GM18867 (cell line): ENCODE measurements around the gene FAM136A.
A peak's percentile ranks its signal among the peaks of the same experiment; 100 is the strongest.
"Not testable (repeated sequence)": the region's sequence is repeated elsewhere in the genome, so short reads cannot be mapped to it uniquely, and the experiment has no call there.

Source experiments
- ATAC-seq: cut with Tn5 transposase; IDR thresholded peaks from one replicate; pipeline ENCODE4 v1.9.1; 2021; ENCODE audit warnings: mild to moderate bottlenecking, moderate library complexity; ENCODE audit not compliant: unreplicated experiment

The FAM136A gene

DNA sequence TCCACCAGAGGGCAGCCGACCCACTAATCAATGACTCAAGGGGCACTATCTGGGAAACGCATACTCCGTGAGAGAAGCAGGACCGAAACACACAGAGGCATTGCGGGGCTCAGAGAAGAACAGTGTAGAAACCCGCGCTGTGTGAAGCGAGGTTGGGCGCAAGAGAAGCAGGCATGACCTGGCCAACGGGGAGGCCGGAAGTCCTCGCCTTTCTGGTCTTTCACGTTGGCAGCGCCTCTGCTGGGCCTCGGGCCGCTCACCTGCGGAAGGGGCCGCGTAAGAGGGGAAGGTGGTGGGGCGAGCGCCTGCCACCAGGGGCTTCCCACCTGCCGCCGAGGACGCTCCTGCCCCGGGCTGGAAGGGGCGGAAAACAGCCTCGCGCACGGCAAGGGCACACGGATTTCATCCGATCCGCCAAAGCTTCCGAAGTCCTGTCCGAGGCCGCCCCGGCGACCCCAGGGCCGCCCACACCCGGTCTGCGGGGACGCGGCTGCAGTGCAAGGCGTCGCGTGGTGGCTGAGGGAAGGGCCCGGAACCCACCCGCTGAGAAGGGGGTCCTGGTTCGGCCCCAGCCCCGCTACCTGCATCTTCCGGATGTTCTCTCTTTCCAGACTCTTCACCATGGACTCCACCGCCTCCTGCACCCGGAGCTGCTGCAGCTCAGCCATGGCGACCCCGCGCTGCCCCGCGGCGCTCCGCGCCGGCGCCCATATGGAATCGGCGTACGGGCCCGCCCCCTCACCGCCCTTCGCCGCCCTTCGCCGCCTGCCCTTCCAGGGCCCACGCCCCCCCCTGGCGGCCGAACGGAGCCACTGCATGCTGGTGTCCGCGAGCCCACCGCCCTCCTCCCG, at the start of gene FAM136A:
TSS of gene FAM136A (minus strand) at position 724 of the 851 bp plus-strand sequence. CDS start at position 668, 56 bp downstream.
- ATAC-seq, result peak; percentile 76

DNA sequence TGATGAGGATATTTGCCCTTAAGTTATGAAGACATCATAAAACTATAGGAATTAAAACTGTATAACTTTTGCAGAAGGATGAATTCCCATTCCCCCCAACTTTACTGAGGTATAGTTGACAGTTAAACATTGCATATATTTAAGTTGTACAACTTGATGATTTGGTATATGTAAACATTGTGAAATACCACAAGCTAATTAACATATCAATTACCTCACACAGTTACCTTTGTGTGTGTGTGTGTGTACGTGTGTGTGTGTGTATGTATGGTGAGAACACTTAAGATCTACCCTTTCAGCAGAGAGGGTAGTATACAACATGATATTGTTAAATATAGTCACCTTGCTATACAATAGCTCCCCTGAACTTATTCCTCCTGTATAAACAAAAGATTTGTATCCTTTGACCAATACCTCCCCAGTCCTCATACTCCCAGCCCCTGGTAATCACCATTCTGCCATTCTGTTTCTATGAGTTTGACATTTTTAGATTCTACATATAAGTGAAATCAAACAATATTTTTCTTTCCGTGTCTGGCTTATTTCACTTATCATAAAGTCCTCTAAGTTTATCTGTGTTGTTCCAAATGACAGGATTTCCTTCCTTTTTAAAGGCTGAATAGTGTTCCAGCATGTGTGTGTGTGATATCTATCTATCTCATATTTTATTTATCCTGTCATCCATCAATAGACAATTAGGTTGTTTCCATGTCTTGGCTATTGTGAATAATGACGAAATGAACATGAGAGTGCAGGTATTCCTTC, 48.2 kb upstream of the FAM136A start:
- no peak for ATAC-seq

DNA sequence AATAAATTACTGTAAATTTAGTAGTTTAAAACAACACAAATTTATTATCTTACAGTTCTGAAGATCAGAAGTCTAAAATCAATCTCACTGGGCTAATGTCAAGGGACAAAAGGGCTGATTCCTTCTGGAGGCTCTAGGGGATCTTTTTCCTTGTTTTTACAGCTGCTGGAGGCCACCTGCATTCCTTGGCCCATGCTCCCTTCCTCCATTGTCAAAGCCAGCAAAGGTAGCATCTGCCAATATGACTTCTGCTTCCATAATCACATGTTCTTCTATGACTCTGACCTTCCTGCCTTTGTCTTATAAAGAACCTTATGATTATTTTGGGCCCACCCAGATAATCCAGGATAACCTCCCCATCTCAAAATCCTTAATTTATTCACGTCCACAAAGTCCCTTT, 46.0 kb upstream of the FAM136A start:
- ATAC-seq, result no peak

DNA sequence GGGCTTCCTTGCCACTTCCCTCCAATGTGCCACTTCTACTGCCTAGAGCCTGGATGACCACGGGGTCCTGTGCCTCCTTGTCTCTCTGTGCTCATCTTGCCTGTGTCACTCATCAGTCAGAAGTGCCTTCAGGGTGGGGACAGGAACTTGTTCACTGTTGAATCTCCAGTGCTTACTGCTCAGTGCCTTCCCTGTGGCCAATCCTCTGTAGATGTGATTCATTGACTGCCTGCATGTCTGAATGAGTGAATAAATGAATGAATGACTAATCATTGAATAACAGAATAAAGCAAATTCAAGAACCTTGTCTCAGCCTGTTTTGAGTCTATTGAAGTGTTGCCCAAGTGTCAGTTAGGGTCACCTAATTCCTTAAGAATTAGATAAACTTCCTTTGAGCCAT, 42.3 kb upstream of the FAM136A start:
- no peak for ATAC-seq

DNA sequence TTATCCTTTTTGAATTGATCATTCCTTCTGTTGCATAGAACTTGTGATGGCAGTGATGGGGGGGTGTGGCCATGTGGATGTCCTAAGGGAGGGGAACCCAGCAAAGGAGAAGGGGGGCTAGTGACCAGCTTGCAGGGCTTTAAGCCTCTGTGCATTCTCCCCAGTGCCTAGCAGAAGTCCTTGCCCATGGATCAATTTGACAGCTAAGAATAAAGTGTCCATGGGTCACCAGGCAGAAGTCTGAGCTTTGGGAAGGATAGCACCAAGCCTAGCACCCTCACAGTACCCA, 39.6 kb upstream of the FAM136A start:
- ATAC-seq, result no peak

DNA sequence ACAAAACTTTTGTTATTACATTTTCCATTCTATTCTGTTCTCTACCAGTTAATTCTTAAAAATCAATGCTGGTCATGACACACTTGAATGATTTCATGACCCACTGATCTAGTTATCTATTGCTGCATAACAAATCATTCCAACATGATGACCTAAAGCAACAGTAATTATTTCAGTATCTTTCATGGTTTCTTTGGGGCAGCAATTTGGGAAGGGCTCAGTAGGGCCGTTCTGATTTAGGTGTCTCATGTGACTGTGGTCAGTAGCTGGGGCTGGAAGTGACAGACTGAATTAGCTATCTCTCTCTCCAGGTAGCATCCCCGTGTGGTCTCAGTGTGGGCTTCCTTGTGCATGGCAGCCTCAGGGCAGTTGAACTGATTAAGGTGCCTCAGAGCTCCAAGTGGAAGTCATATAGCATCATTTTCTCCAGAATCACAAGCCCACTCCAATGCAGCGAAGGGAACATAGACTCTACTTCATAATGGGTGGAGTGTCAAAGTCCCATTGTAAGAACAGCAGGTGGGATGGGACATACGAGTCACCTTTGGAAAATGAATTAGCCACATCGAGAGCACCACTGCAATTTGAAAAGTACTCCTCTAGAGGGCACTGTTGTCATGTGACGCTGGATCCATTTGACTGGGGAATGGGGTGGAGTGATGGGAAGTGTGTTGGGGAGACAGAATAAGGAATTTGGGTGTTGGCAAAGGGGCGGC, 39.1 kb upstream of the FAM136A start:
- ATAC-seq, result no peak

DNA sequence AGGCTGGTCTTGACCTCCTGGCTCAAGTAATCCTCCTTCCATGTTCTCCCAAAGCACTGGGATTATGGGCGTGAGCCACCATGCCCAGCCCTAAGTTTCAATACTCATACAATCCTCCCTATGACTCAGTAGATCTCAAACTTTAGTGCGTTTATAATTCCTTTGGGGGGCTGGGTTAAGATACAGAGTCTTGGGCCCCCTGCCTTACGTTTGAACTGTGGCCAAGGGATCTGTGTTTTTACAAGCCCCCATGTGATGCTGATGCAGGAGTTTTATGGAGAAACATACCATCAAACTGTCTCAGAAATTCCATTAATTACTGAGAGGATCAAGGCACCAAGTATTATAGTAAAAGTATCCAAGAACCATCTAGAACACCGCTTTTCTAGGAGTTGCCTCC, 38.2 kb upstream of the FAM136A start:
- ATAC-seq, result no peak

DNA sequence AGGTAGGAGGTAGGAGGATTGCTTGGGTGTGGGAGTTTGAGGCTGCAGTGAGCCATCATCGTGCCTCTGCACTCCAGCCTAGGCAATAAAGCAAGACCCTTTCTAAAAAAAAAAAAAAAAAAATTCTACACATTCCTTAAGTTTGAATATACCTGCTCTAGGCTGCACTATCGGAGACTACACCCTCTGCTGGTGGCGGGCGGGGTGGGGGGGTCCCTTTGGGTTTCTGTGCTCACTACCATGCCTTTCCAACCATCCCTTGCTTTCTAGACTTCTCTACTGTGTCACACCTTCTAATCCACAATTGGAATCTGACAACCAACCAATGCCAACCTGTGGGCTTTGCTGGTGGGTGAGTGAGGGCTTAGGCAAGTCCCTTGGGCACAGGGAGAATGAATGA, 34.7 kb upstream of the FAM136A start:
- ATAC-seq, result no peak

DNA sequence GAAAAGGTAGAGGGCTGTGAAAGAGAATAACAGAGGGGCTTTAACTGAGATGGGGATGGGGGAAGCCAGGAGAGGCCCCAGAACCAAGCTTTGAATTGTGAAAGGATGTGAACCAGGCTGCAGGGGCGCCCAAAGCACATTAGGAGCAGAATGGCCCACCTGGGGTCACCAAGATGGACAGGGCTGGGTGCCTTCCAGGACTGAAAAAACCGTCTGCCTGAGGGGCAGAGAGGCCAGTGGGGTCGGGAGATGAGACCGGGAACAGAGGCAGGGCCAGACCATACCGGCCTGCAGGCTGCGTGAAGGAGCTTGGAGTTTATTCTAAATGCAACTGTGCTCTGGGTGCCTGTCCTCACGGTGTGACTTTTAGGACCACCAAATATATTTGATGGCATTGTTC, 29.1 kb upstream of the FAM136A start:
- no peak for ATAC-seq

DNA sequence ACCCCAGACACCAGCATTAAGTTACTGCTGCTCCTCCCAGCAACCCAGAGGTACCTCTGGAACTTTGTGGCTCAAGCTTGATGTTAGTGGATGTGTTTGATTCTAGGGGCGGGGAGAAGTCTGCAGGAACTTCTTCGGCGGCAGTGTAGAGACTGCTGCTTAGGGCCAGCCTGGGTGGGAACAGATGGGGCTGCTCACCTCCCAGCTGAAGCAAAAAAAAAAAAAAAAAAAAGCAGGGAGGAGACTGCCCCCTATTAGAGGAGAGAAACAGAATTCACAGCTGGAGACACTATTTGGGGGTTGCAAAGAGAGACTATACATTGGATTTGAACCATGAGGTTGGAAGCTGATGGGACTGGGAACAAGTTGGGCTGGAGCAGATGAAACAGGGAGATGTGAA, 28.6 kb upstream of the FAM136A start:
- no peak for ATAC-seq

DNA sequence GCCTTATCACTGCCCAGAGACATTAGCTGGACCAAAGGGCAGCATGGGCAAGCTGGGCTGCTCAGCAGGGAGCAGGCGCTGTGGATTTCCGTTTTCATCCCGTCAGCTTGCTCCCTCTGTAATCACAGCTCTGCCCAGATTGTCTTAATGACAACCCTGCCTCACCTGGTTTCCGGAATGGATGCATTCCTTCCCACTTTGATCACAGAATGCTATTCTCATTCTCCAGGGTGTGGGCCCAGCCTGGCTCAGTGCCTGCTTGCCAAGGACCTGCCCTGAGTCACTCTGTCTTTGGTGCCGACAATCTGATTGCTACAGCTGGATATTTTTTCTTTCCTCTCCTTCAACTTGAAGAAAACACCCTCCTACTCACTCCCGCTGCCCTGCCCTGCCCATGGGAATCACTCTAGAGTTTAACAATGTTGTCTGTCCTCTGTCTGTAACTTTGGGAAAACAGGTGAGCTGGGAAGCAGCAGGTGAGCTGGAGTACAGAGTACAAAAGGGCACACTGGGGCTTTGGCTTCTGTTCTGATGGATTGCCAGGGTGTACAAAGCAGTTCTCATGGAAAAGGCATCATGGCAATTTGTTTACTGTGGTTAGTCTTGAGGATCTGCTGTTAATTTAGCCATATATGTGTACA, 27.2 kb upstream of the FAM136A start:
- no peak for ATAC-seq

DNA sequence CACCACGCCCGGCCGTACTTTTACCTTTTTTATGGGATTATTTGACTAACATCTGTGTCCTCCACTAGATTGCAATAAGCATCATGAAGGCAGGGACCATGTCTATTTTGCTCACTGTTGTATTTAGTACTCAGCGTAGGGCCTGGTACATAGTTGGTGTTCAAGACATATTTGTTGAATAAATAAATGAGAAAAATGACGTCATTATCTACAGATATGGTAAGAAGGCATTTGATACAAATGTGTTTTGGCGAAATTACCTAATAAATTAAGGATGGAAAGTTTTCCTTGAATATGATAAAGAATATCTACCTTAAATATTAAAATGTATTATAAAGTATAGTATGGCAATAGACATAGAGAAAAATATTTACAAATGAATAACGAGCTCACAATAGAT, 24.0 kb upstream of the FAM136A start:
- ATAC-seq, result no peak

DNA sequence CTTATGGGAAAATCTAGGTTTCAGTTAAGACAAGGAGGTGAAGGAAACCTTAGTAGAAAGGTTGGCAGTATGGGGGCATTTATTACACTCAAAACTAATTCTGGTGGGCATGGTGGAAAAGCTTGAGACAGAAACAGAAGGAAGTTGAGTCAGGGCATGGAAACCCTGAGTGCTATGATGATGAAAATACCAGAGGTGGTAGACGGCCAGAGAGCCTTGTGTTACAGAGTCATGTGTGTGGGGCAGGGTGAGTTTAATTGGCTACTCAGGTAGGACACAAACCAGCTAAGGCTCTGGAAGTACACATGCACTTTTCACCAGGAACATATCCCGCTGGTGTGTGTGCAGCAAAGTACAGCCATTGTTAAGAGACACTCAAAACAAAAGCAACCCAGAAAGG, 20.7 kb upstream of the FAM136A start:
- no peak for ATAC-seq

DNA sequence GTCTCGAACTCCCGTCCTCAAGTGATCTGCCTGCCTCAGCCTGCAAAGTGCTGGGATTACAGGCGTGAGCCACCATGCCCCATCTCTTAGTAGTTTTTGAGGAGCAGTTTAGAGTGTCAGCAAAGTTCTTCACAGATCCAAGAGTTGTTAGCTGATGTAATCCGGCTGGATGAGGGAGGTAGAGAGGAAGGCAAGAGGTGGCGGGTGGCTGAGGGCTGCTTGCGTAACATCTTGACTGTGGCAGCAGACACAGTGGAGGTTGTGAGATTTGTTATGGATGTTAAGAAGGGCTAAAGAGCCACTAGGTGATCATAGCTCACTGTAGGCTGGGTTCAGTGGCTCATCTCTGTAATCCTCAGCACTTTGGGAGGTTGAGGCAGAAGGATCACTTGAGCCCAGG, 19.5 kb upstream of the FAM136A start:
- ATAC-seq, result no peak

DNA sequence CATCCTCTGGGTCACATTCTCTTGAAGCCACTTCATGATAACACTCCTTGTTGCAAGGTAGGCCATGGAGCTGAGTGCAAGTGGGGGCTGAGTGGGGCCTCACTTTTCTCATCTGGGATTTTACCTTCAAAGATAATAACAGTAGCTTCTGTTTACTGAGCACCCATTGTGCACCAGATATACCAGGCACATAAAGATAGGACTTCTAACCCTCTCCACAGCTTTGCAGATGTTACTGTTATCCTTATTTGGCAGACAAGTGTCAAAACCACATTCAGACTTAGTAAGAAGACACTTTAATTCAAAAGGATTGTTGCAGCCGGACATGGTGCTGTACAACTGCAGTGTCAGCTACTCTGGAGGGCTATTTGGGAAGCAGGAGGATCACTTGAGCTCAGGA, 12.8 kb upstream of the FAM136A start:
- no peak for ATAC-seq

DNA sequence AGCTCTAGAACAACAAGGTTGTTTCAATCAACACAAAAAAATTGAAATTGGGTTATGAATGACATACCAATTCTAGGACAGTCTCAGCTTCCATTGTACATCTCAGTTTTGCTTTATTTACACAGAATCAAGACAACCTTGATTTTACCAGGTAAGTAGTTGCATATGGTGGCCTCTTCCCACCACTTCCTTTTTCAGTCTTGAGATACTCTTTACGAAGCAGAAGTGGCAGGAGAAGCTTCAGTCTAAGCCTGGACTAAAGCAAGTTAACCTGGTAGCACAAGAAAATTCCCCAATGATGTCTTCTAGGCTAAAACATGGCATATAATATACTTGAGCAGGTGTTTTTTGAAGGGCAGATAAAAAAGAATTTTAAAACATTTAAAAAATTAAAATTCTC, 10.7 kb upstream of the FAM136A start:
- no peak for ATAC-seq

DNA sequence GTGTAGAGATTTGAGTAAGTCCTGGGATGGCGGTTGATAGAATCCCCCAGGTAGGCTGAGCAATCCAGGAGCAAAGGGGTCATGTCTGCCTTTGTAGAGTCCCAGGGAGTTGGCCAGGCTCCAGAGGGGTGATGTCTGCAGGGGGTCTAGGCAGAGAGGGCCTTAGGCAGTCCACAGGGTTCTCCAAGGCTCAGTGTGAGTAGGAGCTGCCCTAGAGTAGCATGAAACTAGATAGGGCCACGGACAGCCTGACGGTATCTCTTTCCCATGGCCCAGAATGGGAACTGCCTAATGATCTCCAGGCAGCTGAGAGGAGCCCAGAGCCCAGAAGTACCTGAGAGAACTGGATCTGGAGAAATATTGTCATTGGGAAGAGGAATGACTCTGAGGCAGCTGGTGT, 9.0 kb upstream of the FAM136A start:
- ATAC-seq, result no peak

DNA sequence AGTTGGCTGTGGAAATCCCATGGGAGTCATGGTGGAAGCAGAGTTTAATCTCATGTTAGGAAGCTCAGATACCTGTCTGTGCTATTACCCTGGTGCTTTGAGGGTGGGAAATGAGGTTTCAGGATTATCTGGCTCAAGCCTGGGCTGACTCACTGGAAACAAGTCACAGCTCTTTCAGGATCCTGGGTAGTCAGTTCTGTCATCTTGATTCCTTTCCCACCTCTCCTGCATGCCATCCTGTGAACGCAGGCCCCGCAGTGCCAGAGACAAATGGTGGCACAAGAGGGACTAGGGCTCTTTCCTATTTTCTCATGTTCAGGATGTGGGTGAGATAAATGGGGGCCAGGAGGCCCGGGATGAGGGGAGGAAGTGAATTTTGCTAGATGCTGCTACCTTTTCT, 3.7 kb upstream of the FAM136A start:
- ATAC-seq, result no peak

DNA sequence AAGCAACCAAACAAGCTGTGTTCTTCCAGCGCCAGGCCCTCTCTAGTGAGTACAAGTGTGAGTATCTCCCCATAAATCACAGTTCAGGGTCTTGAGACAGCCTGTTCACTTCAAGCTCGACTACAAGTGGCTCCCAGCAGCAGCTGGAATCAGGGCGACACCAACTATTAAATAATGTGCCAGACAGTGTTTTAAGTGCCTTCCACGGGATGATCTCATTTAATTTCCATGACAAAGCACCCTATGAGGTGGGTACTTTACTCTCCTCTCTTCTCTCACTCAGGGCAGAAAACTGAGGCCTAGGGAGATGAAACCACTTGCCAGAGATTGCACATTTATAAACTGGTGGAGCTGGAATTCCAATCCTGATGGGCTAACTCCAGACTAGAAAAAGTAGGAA, 2.6 kb upstream of the FAM136A start:
- ATAC-seq, result no peak

DNA sequence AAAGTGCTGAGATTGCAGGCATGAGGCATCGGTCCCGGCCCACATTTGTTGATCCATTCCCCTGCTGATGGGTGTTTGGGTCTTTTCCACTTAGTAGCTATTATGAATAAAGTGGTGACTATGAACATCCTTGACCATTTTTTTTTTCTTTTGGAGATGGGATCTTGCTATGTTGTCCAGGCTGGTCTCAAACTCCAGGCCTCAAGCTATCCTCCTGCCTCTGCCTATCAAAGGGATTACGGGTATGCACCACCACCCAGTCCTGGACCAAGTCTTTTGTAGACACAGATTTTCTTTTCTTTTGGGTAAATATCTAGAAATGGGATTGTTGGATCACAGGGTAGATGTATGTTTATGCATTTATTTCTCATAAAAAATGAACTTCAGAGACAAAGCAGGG, 1.3 kb upstream of the FAM136A start:
- ATAC-seq, result no peak

DNA sequence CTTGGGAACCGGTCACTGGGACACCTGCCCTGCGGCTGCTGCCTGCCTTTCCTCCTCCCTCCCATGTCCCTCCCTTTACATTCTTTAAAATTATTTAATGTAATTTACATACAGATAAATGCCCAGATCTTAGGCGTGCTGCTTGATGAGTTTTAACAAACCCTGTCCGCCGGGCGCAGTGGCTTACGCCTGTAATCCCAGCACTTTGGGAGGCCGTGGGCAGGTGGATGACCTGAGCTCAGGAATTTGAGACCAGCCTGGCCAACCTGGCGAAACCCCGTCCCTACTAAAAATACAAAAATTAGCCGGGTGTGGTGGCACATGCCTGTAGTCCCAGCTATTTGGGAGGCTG, 304 bp upstream of the FAM136A start:
- not testable (repeated sequence) for ATAC-seq
